GM19025 (cell line): ENCODE results near the gene NOD2.
A peak's percentile ranks its signal among the peaks of the same experiment; 100 is the strongest.

Experiments
- ATAC-seq: cut with Tn5 transposase; IDR thresholded peaks from one replicate; pipeline ENCODE4 v1.9.1; 2021; ENCODE audit warnings: mild to moderate bottlenecking, low read depth, moderate library complexity; ENCODE audit not compliant: unreplicated experiment

The NOD2 gene

DNA sequence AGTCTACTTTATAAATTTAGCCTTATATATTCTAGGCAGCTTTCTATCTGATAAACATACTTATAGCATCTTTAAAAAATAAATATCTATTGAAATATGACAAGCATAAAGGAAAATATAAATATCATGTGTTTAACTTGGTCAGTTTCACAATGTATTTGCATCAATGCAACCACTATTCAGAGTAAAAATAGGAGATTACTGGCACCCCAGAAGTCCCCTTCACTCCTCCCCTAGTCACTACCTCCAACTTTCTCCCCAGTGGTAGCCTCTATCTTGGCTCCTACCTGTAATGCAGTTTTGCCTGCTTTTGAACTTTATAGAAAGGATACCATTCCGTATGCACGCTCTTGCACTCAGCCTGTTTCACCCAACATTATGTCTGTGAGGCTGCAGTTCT, 3.2 kb upstream of the NOD2 start:
- ATAC-seq, result no peak

GRCh38 chr16:50692644-50692998, 785 bp upstream of the NOD2 start:
- ATAC-seq, result no peak

- no peak for ATAC-seq
Observed at GRCh38 chr16:50694206-50694605, 800 bp downstream of the NOD2 start.

DNA sequence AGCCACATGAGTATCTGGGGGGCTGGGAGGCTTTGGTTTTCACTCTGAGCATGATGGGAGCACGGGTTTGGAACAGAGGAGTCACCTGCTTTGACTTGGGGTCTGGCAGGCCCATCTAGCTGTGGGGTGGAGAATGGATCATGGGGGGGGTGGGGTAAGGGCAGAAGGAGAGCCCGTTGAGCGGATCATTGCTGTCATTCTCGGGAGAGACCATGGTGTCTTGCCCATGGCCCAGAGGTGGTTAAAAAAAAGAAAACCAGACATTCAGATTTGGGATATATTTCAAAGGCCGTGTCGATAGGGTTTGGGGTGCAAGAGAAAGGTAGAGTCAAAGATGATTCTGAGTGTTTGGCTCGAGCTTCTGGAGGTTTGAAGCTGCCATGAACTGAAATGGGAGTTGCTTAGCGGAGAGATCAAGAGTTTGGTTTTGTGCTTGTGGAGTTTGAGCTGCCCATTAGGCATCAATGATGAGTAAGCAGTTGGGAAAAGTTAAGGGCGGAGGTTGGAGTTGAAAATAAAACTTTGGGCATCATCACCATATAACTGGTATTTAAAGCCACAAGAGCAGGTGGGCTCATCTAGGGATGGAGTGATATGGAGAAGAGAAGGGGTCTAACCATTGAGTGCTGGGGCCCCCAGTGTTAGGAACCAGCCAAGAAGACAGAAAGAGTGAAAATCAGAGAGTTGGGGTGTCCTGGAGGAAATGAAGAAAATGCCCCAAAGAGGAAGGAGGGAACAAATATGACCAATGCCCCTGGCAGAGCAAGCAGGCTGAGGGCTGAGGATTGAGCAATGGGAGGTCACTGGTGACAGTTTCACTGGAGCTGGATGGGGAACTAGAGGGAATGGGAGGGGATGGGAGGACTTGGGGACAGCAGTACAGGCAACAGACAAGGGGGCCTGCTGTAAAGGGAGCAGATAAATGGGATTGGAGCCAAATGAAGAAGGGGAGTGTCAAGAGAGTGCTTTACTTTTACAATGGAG, 1.9 kb downstream of the NOD2 start:
- ATAC-seq, result no peak

GRCh38 chr16:50696126-50696525, 2.7 kb downstream of the NOD2 start:
- ATAC-seq, result peak; percentile 31

GRCh38 chr16:50696575-50697420, 3.4 kb downstream of the NOD2 start:
- ATAC-seq, result peak; percentile 51

DNA sequence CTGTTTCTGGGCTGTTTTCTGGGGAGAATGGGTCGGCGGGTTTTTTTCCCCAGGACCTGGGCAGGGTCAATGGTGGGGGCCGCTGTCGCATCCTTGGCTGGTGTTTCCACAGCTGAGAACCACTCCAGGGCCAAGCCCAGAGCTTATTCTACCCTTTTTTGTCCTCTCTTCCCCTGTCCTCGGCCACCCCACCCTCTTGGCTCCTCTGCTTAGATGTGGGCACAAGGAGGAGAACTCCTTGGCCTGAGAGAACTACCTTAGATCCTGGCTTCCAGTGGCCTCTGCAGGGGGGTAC, 4.0 kb downstream of the NOD2 start:
- no peak for ATAC-seq

DNA sequence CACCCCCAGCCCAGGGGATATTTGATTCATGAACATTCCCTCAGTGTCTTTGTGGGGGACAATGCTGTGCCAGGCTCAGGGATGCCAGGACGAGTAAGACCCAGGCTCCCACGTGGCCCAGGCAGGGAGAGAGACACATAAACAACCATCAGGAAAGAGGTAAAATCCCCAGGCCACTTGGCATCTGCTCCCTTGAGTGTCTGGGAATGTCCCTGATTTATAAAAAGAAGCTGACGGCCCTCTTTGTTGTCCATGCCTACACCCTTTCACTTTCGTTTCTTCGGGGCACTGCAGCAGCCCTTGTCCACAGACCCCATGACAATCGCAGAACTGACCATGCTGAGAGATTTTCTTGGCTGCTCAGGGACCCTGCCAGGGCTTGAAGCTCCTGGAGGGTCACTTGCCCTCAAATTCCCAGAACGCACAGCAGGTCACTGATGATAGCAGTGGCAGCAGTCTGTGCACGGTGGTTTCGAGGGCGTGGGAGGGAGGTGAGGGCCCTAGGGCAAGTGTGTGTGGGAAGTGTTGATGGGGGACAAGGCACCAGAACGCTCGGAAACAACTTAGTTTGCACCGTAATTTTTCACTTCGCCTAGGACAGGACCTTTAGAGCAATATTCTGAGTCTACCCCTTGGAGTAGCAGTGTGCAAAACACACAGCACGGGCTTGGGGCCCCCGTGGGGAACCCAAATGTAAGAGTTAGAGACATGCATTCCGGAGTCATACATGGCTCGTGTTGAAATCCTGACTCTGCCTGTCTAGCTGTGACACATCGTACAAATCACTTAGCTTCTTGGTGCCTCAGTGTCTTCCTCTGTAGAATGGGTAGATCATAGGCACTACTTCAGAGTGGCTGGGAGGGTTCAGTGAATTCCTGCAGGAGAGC, 4.7 kb downstream of the NOD2 start:
- peak; percentile 41 for ATAC-seq

DNA sequence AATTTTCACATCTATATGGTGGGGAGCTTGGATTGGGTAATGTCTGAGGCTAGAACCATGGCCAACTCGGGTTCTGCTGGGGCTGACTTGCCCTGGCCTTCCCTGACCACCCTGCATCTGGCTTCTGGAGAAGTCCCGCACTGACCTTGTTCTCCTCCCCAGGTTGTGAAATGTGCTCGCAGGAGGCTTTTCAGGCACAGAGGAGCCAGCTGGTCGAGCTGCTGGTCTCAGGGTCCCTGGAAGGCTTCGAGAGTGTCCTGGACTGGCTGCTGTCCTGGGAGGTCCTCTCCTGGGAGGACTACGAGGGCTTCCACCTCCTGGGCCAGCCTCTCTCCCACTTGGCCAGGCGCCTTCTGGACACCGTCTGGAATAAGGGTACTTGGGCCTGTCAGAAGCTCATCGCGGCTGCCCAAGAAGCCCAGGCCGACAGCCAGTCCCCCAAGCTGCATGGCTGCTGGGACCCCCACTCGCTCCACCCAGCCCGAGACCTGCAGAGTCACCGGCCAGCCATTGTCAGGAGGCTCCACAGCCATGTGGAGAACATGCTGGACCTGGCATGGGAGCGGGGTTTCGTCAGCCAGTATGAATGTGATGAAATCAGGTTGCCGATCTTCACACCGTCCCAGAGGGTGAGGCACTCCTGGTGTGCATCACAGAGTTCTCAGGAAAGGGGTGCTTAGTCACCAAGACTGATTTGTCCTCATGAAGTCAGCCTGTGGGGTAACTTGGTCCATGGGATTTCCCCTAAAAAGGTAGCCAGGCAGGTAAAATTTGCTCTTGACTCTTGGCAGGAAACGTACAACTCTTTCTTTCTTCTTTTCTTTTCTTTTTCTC, 6.1 kb downstream of the NOD2 start:
- ATAC-seq, result no peak

- ATAC-seq, result no peak
Observed at GRCh38 chr16:50702725-50703124, 9.3 kb downstream of the NOD2 start.

- no peak for ATAC-seq
Observed at GRCh38 chr16:50704245-50704644, 10.8 kb downstream of the NOD2 start.

- ATAC-seq, result no peak
Observed at GRCh38 chr16:50705436-50706110, 12.2 kb downstream of the NOD2 start.

- no peak for ATAC-seq
Observed at GRCh38 chr16:50706250-50706649, 12.8 kb downstream of the NOD2 start.

- ATAC-seq, result no peak
Observed at GRCh38 chr16:50708373-50709060, 15.1 kb downstream of the NOD2 start.

- peak; percentile 70 for ATAC-seq
Observed at GRCh38 chr16:50709061-50709684, 15.8 kb downstream of the NOD2 start.

DNA sequence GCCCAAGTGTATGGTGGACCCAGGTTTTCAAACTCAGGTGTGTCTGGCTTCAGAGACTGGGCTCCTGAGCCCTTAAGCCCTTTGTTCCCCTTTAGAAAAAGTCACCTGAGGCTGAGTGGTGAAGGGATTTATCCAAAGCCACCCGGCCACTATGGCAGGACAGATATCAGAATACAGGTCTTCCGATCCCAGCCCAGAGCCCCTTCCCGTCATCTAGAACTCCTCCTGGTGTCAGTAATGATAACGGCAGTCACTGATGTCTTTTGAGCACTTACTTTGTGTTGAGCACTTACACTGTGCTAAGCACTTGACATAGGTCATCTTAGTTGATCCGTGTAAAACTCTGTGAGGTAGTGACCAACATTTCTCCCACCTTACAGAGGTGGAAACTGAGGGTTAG, 16.6 kb downstream of the NOD2 start:
- no peak for ATAC-seq

DNA sequence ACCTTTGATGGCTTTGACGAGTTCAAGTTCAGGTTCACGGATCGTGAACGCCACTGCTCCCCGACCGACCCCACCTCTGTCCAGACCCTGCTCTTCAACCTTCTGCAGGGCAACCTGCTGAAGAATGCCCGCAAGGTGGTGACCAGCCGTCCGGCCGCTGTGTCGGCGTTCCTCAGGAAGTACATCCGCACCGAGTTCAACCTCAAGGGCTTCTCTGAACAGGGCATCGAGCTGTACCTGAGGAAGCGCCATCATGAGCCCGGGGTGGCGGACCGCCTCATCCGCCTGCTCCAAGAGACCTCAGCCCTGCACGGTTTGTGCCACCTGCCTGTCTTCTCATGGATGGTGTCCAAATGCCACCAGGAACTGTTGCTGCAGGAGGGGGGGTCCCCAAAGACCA, 17.6 kb downstream of the NOD2 start:
- ATAC-seq, result no peak

- ATAC-seq, result no peak
Observed at GRCh38 chr16:50711862-50712559, 18.6 kb downstream of the NOD2 start.
